Gastrocnemius medialis (tissue), 4 donors: ENCODE measurements around the gene NEXMIF.

ENCODE experiments used
- CTCF ChIP-seq, 5 experiments: fragments of 450-650 bp in 3 of 5; fragments of 200-600 bp in 2 of 5; sonication (generic) in 2 of 5; IDR thresholded peaks in 4 of 5; conservative IDR thresholded peaks in 1 of 5; 1 replicate in 4 of 5; 2 replicates in 1 of 5; pipeline ENCODE4 v1.5.1; 2016 to 2019; ENCODE audit warnings: antibody characterized with exemption in 5 of 5, mild to moderate bottlenecking in 3 of 5, moderate library complexity in 3 of 5
- POLR2A ChIP-seq, 2 donors: fragments of 450-650 bp; IDR thresholded peaks; one replicate each; pipeline ENCODE4 v1.6.1; 2017; ENCODE audit warnings: antibody characterized with exemption in 2 of 2, mild to moderate bottlenecking in 2 of 2, moderate library complexity in 2 of 2

- TF ChIP-seq CTCF (IDR thresholded peaks at IDR 0.05 in 4 of 5, conservative IDR thresholded peaks at IDR 0.05 in 1 of 5) (no peak), POLR2A (IDR thresholded peaks at IDR 0.05) (no peak)
Observed at GRCh38 chrX:74924449-74925224, 615 bp downstream of the NEXMIF start.
